PC-9 (cell line): ENCODE measurements around the gene PCID2. TPM values are rescaled to one million over a fixed set of nuclear protein-coding genes. Genes with fewer than 3 reads are reported as not detected.

ENCODE experiments used
- BruUV-seq: library from RNA; stranded (reverse); fragments of 400-500 nt; replicated peaks from 2 replicates; lab custom pipeline; 2021; lab: Mats Ljungman, UMichigan
- CTCF ChIA-PET: fragments of 300-600 bp; sonication (Branson Sonifier 250); formaldehyde crosslinking; loops from one replicate; lab custom pipeline; 2022; ENCODE audit warnings: antibody characterized with exemption; lab: Charles Lee
- POLR2A ChIA-PET: fragments of 300-600 bp; sonication (Branson Sonifier 250); formaldehyde crosslinking; loops from one replicate; lab custom pipeline; 2022; ENCODE audit warnings: antibody characterized with exemption; ENCODE audit not compliant: unreplicated experiment; lab: Charles Lee
- DNase-seq, 2 experiments: peaks; one replicate each; pipeline versions ENCODE4 v3.0.0 to v3.0.0-alpha.2; 2015 to 2022; ENCODE audit warnings: mixed read lengths in 1 of 2
- H2AFZ ChIP-seq: fragments of 200-600 bp; sonication (generic); 2 replicates; pipeline ENCODE4 v1.8.1; 2017; ENCODE audit warnings: antibody characterized with exemption
- H3F3A ChIP-seq: fragments of 200-600 bp; sonication (generic); 2 replicates; pipeline ENCODE4 v1.8.1; 2017; ENCODE audit warnings: antibody characterized with exemption, mild to moderate bottlenecking, low read depth; ENCODE audit not compliant: insufficient read depth
- H3K27ac ChIP-seq: fragments of 200-600 bp; sonication (generic); 2 replicates; pipeline ENCODE4 v1.6.1; 2016; ENCODE audit warnings: mixed run types
- H3K27me3 ChIP-seq: fragments of 200-600 bp; sonication (generic); 2 replicates; pipeline ENCODE4 v1.6.1; 2016; ENCODE audit warnings: low read depth, mixed run types; ENCODE audit not compliant: insufficient read depth
- H3K36me3 ChIP-seq: fragments of 200-600 bp; sonication (generic); 2 replicates; pipeline ENCODE4 v1.6.1; 2016; ENCODE audit warnings: low read depth, mixed run types
- H3K4me1 ChIP-seq: fragments of 200-600 bp; sonication (generic); replicated peaks from 2 replicates; pipeline ENCODE4 v1.6.1; 2016; ENCODE audit warnings: mixed run types; ENCODE audit not compliant: insufficient read depth
- H3K4me2 ChIP-seq: fragments of 200-600 bp; sonication (generic); 2 replicates; pipeline ENCODE4 v1.6.1; 2017; ENCODE audit warnings: mixed run types
- H3K4me3 ChIP-seq: fragments of 200-600 bp; sonication (generic); 2 replicates; pipeline ENCODE4 v1.6.1; 2016; ENCODE audit warnings: mixed run types
- H3K79me2 ChIP-seq: fragments of 200-600 bp; sonication (generic); 2 replicates; pipeline ENCODE4 v1.6.1; 2017; ENCODE audit warnings: low read depth, mixed run types
- H3K9me2 ChIP-seq: fragments of 200-600 bp; sonication (generic); 2 replicates; pipeline ENCODE4 v1.8.1; 2017; ENCODE audit warnings: mild to moderate bottlenecking; ENCODE audit not compliant: insufficient read depth
- H3K9me3 ChIP-seq: fragments of 200-600 bp; sonication (generic); 2 replicates; pipeline ENCODE4 v1.8.1; 2016; ENCODE audit warnings: low read depth; ENCODE audit not compliant: insufficient read depth
- H4K20me1 ChIP-seq: fragments of 200-600 bp; sonication (generic); 2 replicates; pipeline ENCODE4 v1.8.1; 2017; ENCODE audit not compliant: insufficient read depth
- CTCF ChIP-seq: fragments of 200-600 bp; sonication (generic); conservative IDR thresholded peaks from 2 replicates; pipeline ENCODE4 v1.6.1; 2017; ENCODE audit warnings: mixed run types, antibody characterized with exemption, mild to moderate bottlenecking, moderate library complexity
- EZH2 ChIP-seq: fragments of 200-600 bp; sonication (generic); IDR thresholded peaks from 2 replicates; pipeline ENCODE4 v1.8.0; 2017; ENCODE audit warnings: antibody characterized with exemption, low read depth
- intact Hi-C: fragments of 100-400 bp; cut with micrococcal nuclease; formaldehyde crosslinking; loops from one replicate; pipeline ENCODE4 v1.10.0; 2022; ENCODE audit not compliant: unreplicated experiment
- total RNA-seq: library from RNA; stranded (reverse); gene quantifications from 2 replicates; pipeline ENCODE4 v1.2.3, GENCODE V29; 2021

PCID2 gene
- total RNA-seq, 1 experiment from 2014 or later, result 71.8 TPM

- Histone ChIP-seq H2AFZ (no peak overlapping the region), H3F3A (no peaks in the 10 kb centered on the region), H3K4me1 (no peaks in the 10 kb centered on the region), H3K27ac (no peak overlapping the region), H3K4me2 (no peak overlapping the region), H3K9me3 (0 out of 2 replicates have a peak, but pooled peaks cover 3% of the 10 kb centered on the region), H4K20me1 (0 out of 2 replicates have a peak, but pooled peaks cover 4% of the 10 kb centered on the region), H3K9me2 (no peaks in the 10 kb centered on the region), H3K79me2 (no peaks in the 10 kb centered on the region), H3K4me3 (no peak overlapping the region), H3K36me3 (no peaks in the 10 kb centered on the region), H3K27me3 (peaks cover 91% of the 10 kb centered on the region)
- DNase-seq, result no peak
- BruUV-seq, result no TSS peak
- CTCF ChIA-PET, result interaction anchor here (0.7 kb wide), 1 partner anchor 68 kb away, joined by 5 read pairs; no protein-coding TSS in a partner anchor
- TF ChIP-seq CTCF (no peak), EZH2 (no peak)
- intact Hi-C loops, result no loop called here
- POLR2A ChIA-PET, result no interaction called here
Observed at GRCh38 chr13:113135281-113135760, 73.1 kb downstream of the PCID2 start.

- H3K4me1 ChIP-seq, result no peaks in the 10 kb centered on the region
- no peak overlapping the region for H2AFZ ChIP-seq
- no peak overlapping the region for H3K27ac ChIP-seq
- BruUV-seq, result no TSS peak
- H3K9me2 ChIP-seq, result no peaks in the 10 kb centered on the region
- H3K36me3 ChIP-seq, result no peaks in the 10 kb centered on the region
- peaks cover 88% of the 10 kb centered on the region for H3K27me3 ChIP-seq
- no peak overlapping the region for H3K4me3 ChIP-seq
- ChIA-PET POLR2A (no interaction called here), CTCF (no interaction called here)
- intact Hi-C loops, result no loop called here
- H3F3A ChIP-seq, result no peaks in the 10 kb centered on the region
- H3K79me2 ChIP-seq, result no peaks in the 10 kb centered on the region
- 0 out of 2 replicates have a peak, but pooled peaks cover 4% of the 10 kb centered on the region for H4K20me1 ChIP-seq
- no peak overlapping the region for H3K4me2 ChIP-seq
- no peak for TF ChIP-seq EZH2
- TF ChIP-seq CTCF, result no peak
- H3K9me3 ChIP-seq, result 0 out of 2 replicates have a peak, but pooled peaks cover 3% of the 10 kb centered on the region
- no peak for DNase-seq
Observed at GRCh38 chr13:113129921-113130750, 78.3 kb downstream of the PCID2 start.

DNA sequence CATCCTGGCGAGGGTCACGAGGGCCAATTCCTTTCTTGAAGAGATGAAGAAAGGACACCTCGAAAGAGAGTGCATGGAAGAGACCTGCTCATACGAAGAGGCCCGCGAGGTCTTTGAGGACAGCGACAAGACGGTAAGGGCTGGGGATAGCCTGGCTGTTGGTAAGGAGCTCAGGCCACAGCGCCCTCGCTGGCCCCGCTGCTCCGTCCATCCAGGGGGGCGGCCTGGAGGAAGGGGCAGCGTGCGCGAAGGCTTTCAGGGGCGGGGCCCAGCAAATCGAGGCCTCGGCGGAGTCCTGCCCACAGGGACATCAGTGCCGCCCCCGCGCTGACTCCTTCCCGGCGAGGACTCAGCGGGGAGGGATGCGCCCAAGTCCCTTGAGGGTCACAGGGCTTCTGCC lies 79.0 kb downstream of the PCID2 start:
- Histone ChIP-seq H3K27ac (no peak overlapping the region), H3K4me3 (no peak overlapping the region), H3K27me3 (peaks cover 84% of the 10 kb centered on the region), H2AFZ (no peak overlapping the region), H3K4me1 (no peaks in the 10 kb centered on the region), H3F3A (no peaks in the 10 kb centered on the region), H3K4me2 (no peak overlapping the region), H3K9me3 (0 out of 2 replicates have a peak, but pooled peaks cover 2% of the 10 kb centered on the region), H3K79me2 (no peaks in the 10 kb centered on the region), H4K20me1 (0 out of 2 replicates have a peak, but pooled peaks cover 4% of the 10 kb centered on the region), H3K9me2 (no peaks in the 10 kb centered on the region), H3K36me3 (no peaks in the 10 kb centered on the region)
- POLR2A ChIA-PET, result no interaction called here
- no peak for TF ChIP-seq EZH2
- no peak for DNase-seq
- no TSS peak for BruUV-seq
- CTCF ChIA-PET, result no interaction called here
- intact Hi-C loops, result no loop called here

Other genes with a start within 250 kb of the PCID2 start
- 21.7 and 28.2 TPM in 2 replicates for gene MCF2L, start 239.5 kb downstream of the PCID2 start, total RNA-seq
- gene F7, start 102.9 kb downstream of the PCID2 start, total RNA-seq, result not detected in 2 replicates
- not detected in 2 replicates for gene F10, start 85.9 kb downstream of the PCID2 start, total RNA-seq
- gene PROZ, start 50.0 kb downstream of the PCID2 start, total RNA-seq, result not detected in 2 replicates
- gene CUL4A, start 944 bp upstream of the PCID2 start, total RNA-seq, result 90.8 and 91.0 TPM in 2 replicates
- gene LAMP1, start 88.6 kb upstream of the PCID2 start, total RNA-seq, result 186 and 263 TPM in 2 replicates
- gene GRTP1, start 155.5 kb upstream of the PCID2 start, total RNA-seq, result 22.2 and 22.9 TPM in 2 replicates
- gene ADPRHL1, start 244.8 kb upstream of the PCID2 start, total RNA-seq, result 11.5 and 16.9 TPM in 2 replicates